Activated CD4-positive, alpha-beta T cell treated with anti-CD3 and anti-CD28 coated beads for 36 hours (primary cell): ENCODE measurements around the gene CNTN4. TPM values are rescaled to one million over a fixed set of nuclear protein-coding genes. Genes with fewer than 3 reads are reported as not detected.

Experiments
- ATAC-seq: fragments of 200-7000 bp; cut with Tn5 transposase; one replicate; pipeline ENCODE4 v1.10.0; 2021; ENCODE audit warnings: mild to moderate bottlenecking, moderate library complexity
- CTCF ChIA-PET: fragments of 350-600 bp; sonication (Branson Sonifier 250); formaldehyde crosslinking; loops from one replicate; lab custom pipeline; 2021; ENCODE audit warnings: antibody characterized with exemption; lab: Charles Lee
- POLR2A ChIA-PET: fragments of 350-600 bp; sonication (Branson Sonifier 250); formaldehyde crosslinking; loops from one replicate; lab custom pipeline; 2021; ENCODE audit warnings: antibody characterized with exemption, inconsistent platforms; lab: Charles Lee
- DNase-seq: peaks from one replicate; pipeline ENCODE4 v3.0.0-alpha.2; 2020
- H3K27ac Mint-ChIP-seq: one replicate; pipeline ENCODE4 v1.8.0; 2021; ENCODE audit warnings: mixed read lengths
- H3K27me3 Mint-ChIP-seq: one replicate; pipeline ENCODE4 v1.8.0; 2021; ENCODE audit warnings: mixed read lengths
- H3K36me3 Mint-ChIP-seq: one replicate; pipeline ENCODE4 v1.8.0; 2021; ENCODE audit warnings: low read depth, mixed read lengths
- H3K4me1 Mint-ChIP-seq: one replicate; pipeline ENCODE4 v1.8.0; 2021; ENCODE audit warnings: mixed read lengths
- H3K4me3 Mint-ChIP-seq: one replicate; pipeline ENCODE4 v1.8.0; 2021; ENCODE audit warnings: mild to moderate bottlenecking, moderate library complexity, mixed read lengths
- H3K9me3 Mint-ChIP-seq: one replicate; pipeline ENCODE4 v1.8.0; 2021; ENCODE audit warnings: low read depth, mixed read lengths
- intact Hi-C, 2 experiments: fragments of 100-400 bp; cut with DNase I in 1 of 2; cut with micrococcal nuclease in 1 of 2; formaldehyde crosslinking; loops; one replicate each; pipeline versions ENCODE4 v1.14.2 to v1.15.1; 2022 to 2024; cut with DNase I, micrococcal nuclease
- total RNA-seq, 2 experiments: library from RNA; stranded (reverse); gene quantifications; one replicate each; pipeline ENCODE4 v1.2.3, GENCODE V29; 2021

The CNTN4 gene
- total RNA-seq, 2 experiments from 2014 or later, result not detected

- no peak for DNase-seq
- ATAC-seq, result no peak
- Mint-ChIP-seq H3K27ac (no peak overlapping the region), H3K9me3 (peaks cover 4% of the 10 kb centered on the region), H3K4me1 (no peaks in the 10 kb centered on the region), H3K27me3 (no peaks in the 10 kb centered on the region), H3K36me3 (no peaks in the 10 kb centered on the region), H3K4me3 (no peak overlapping the region)
- intact Hi-C loops, result no loop called here
- POLR2A ChIA-PET, result no interaction called here
- CTCF ChIA-PET, result no interaction called here
These were observed 515.9 kb downstream of the CNTN4 start for GRCh38 chr3:2614578-2614977.

GRCh38 chr3:2615080-2615479 lies 516.4 kb downstream of the CNTN4 start:
- H3K27ac Mint-ChIP-seq, result no peak overlapping the region
- no peaks in the 10 kb centered on the region for H3K4me1 Mint-ChIP-seq
- intact Hi-C loops, result no loop called here
- CTCF ChIA-PET, result no interaction called here
- POLR2A ChIA-PET, result no interaction called here
- H3K36me3 Mint-ChIP-seq, result no peaks in the 10 kb centered on the region
- DNase-seq (no peak), ATAC-seq (no peak)
- peaks cover 4% of the 10 kb centered on the region for H3K9me3 Mint-ChIP-seq
- no peaks in the 10 kb centered on the region for H3K27me3 Mint-ChIP-seq
- H3K4me3 Mint-ChIP-seq, result no peak overlapping the region

GRCh38 chr3:2623436-2623835 lies 524.8 kb downstream of the CNTN4 start:
- Mint-ChIP-seq H3K9me3 (no peaks in the 10 kb centered on the region), H3K4me1 (no peaks in the 10 kb centered on the region), H3K27ac (no peak overlapping the region), H3K4me3 (no peak overlapping the region), H3K27me3 (no peaks in the 10 kb centered on the region), H3K36me3 (no peaks in the 10 kb centered on the region)
- intact Hi-C loops, result no loop called here
- DNase-seq, result no peak
- ChIA-PET CTCF (interaction anchor here (1.1 kb wide), 1 partner anchor 82 kb away, joined by 3 read pairs; no protein-coding TSS in a partner anchor), POLR2A (no interaction called here)
- no peak for ATAC-seq

GRCh38 chr3:2628117-2628516 lies 529.5 kb downstream of the CNTN4 start:
- Mint-ChIP-seq H3K4me3 (no peak overlapping the region), H3K36me3 (no peaks in the 10 kb centered on the region), H3K9me3 (no peaks in the 10 kb centered on the region), H3K27ac (no peak overlapping the region), H3K27me3 (no peaks in the 10 kb centered on the region), H3K4me1 (no peaks in the 10 kb centered on the region)
- ATAC-seq (no peak), DNase-seq (no peak)
- intact Hi-C loops, result no loop called here
- CTCF ChIA-PET, result no interaction called here
- POLR2A ChIA-PET, result no interaction called here

GRCh38 chr3:2635511-2635910 lies 536.8 kb downstream of the CNTN4 start:
- CTCF ChIA-PET, result no interaction called here
- ATAC-seq, result no peak
- intact Hi-C loops, result no loop called here
- POLR2A ChIA-PET, result no interaction called here
- no peaks in the 10 kb centered on the region for H3K4me1 Mint-ChIP-seq
- no peak overlapping the region for H3K27ac Mint-ChIP-seq
- no peak for DNase-seq
- H3K27me3 Mint-ChIP-seq, result peaks cover 9% of the 10 kb centered on the region
- no peak overlapping the region for H3K4me3 Mint-ChIP-seq
- H3K9me3 Mint-ChIP-seq, result peaks cover 4% of the 10 kb centered on the region
- no peaks in the 10 kb centered on the region for H3K36me3 Mint-ChIP-seq

- Mint-ChIP-seq H3K27me3 (peaks cover 7% of the 10 kb centered on the region), H3K27ac (no peak overlapping the region), H3K4me1 (no peaks in the 10 kb centered on the region), H3K9me3 (no peaks in the 10 kb centered on the region), H3K36me3 (no peaks in the 10 kb centered on the region), H3K4me3 (no peak overlapping the region)
- intact Hi-C loops, result no loop called here
- POLR2A ChIA-PET, result interaction anchor here (0.6 kb wide), 1 partner anchor 32 kb away, joined by 4 read pairs; no protein-coding TSS in a partner anchor
- ATAC-seq, result no peak
- no peak for DNase-seq
- CTCF ChIA-PET, result interaction anchor here (1.4 kb wide), 1 partner anchor 18 kb away, joined by 3 read pairs; no protein-coding TSS in a partner anchor
These were observed 544.9 kb downstream of the CNTN4 start for GRCh38 chr3:2643606-2644005.

- Mint-ChIP-seq H3K9me3 (peaks cover 4% of the 10 kb centered on the region), H3K36me3 (no peaks in the 10 kb centered on the region), H3K27ac (no peak overlapping the region), H3K4me3 (no peak overlapping the region), H3K27me3 (peaks cover 4% of the 10 kb centered on the region), H3K4me1 (no peaks in the 10 kb centered on the region)
- no peak for ATAC-seq
- ChIA-PET POLR2A (no interaction called here), CTCF (interaction anchor here (1.4 kb wide), 1 partner anchor 20 kb away, joined by 3 read pairs; no protein-coding TSS in a partner anchor)
- no peak for DNase-seq
- intact Hi-C loops, result no loop called here
These were observed 546.3 kb downstream of the CNTN4 start for GRCh38 chr3:2645001-2645400.

- no peak for DNase-seq
- peaks cover 4% of the 10 kb centered on the region for H3K9me3 Mint-ChIP-seq
- H3K36me3 Mint-ChIP-seq, result no peaks in the 10 kb centered on the region
- ATAC-seq, result no peak
- ChIA-PET POLR2A (no interaction called here), CTCF (no interaction called here)
- intact Hi-C loops, result no loop called here
- H3K27ac Mint-ChIP-seq, result no peak overlapping the region
- H3K27me3 Mint-ChIP-seq, result peaks cover 3% of the 10 kb centered on the region
- no peaks in the 10 kb centered on the region for H3K4me1 Mint-ChIP-seq
- H3K4me3 Mint-ChIP-seq, result no peak overlapping the region
These were observed 552.1 kb downstream of the CNTN4 start for GRCh38 chr3:2650746-2651145.

- ATAC-seq (no peak), DNase-seq (no peak)
- no peaks in the 10 kb centered on the region for H3K4me1 Mint-ChIP-seq
- H3K9me3 Mint-ChIP-seq, result peaks cover 4% of the 10 kb centered on the region
- intact Hi-C loops, result no loop called here
- H3K27me3 Mint-ChIP-seq, result peaks cover 5% of the 10 kb centered on the region
- H3K27ac Mint-ChIP-seq, result no peak overlapping the region
- CTCF ChIA-PET, result no interaction called here
- POLR2A ChIA-PET, result no interaction called here
- H3K4me3 Mint-ChIP-seq, result no peak overlapping the region
- no peaks in the 10 kb centered on the region for H3K36me3 Mint-ChIP-seq
These were observed 553.7 kb downstream of the CNTN4 start for GRCh38 chr3:2652386-2652785.

GRCh38 chr3:2653706-2654105 lies 555.0 kb downstream of the CNTN4 start:
- peaks cover 4% of the 10 kb centered on the region for H3K9me3 Mint-ChIP-seq
- intact Hi-C loops, result no loop called here
- no peak overlapping the region for H3K4me3 Mint-ChIP-seq
- H3K27me3 Mint-ChIP-seq, result peaks cover 5% of the 10 kb centered on the region
- no peak for DNase-seq
- POLR2A ChIA-PET, result no interaction called here
- no peak for ATAC-seq
- H3K36me3 Mint-ChIP-seq, result no peaks in the 10 kb centered on the region
- H3K27ac Mint-ChIP-seq, result no peak overlapping the region
- CTCF ChIA-PET, result interaction anchor here (0.7 kb wide), 1 partner anchor 54 kb away, joined by 3 read pairs; no protein-coding TSS in a partner anchor
- H3K4me1 Mint-ChIP-seq, result no peaks in the 10 kb centered on the region

GRCh38 chr3:2655229-2655701 lies 556.6 kb downstream of the CNTN4 start:
- no peaks in the 10 kb centered on the region for H3K9me3 Mint-ChIP-seq
- intact Hi-C loops, result no loop called here
- ATAC-seq (no peak), DNase-seq (no peak)
- H3K4me1 Mint-ChIP-seq, result no peaks in the 10 kb centered on the region
- no peak overlapping the region for H3K4me3 Mint-ChIP-seq
- H3K27ac Mint-ChIP-seq, result no peak overlapping the region
- POLR2A ChIA-PET, result no interaction called here
- CTCF ChIA-PET, result no interaction called here
- H3K27me3 Mint-ChIP-seq, result peaks cover 5% of the 10 kb centered on the region
- H3K36me3 Mint-ChIP-seq, result no peaks in the 10 kb centered on the region

GRCh38 chr3:2656806-2657777 lies 558.4 kb downstream of the CNTN4 start:
- Mint-ChIP-seq H3K27me3 (peaks cover 7% of the 10 kb centered on the region), H3K4me3 (no peak overlapping the region), H3K36me3 (no peaks in the 10 kb centered on the region), H3K9me3 (no peaks in the 10 kb centered on the region), H3K4me1 (no peaks in the 10 kb centered on the region), H3K27ac (no peak overlapping the region)
- ATAC-seq (no peak), DNase-seq (no peak)
- POLR2A ChIA-PET, result no interaction called here
- intact Hi-C loops, result no loop called here
- CTCF ChIA-PET, result no interaction called here
